Dedifferentiated amniotic fluid mesenchymal stem cell (primary cell): ENCODE results near the gene LCN6.

Experiments
- DNase-seq: peaks from one replicate; pipeline ENCODE4 v3.0.0-alpha.2; 2016; ENCODE audit errors: extremely low spot score

LCN6 gene

GRCh38 chr9:136744773-136745172 is 3.6 kb downstream of the LCN6 start:
- no peak for DNase-seq

- no peak for DNase-seq
These were observed 4.6 kb downstream of the LCN6 start for GRCh38 chr9:136743639-136744211.

- no peak for DNase-seq
These were observed 5.5 kb downstream of the LCN6 start, which contains the start of gene LCN10 for GRCh38 chr9:136742591-136743391. TSS of gene LCN10 (minus strand) at chr9:136742940. CDS start at chr9:136742903, 37 bp downstream.

DNA sequence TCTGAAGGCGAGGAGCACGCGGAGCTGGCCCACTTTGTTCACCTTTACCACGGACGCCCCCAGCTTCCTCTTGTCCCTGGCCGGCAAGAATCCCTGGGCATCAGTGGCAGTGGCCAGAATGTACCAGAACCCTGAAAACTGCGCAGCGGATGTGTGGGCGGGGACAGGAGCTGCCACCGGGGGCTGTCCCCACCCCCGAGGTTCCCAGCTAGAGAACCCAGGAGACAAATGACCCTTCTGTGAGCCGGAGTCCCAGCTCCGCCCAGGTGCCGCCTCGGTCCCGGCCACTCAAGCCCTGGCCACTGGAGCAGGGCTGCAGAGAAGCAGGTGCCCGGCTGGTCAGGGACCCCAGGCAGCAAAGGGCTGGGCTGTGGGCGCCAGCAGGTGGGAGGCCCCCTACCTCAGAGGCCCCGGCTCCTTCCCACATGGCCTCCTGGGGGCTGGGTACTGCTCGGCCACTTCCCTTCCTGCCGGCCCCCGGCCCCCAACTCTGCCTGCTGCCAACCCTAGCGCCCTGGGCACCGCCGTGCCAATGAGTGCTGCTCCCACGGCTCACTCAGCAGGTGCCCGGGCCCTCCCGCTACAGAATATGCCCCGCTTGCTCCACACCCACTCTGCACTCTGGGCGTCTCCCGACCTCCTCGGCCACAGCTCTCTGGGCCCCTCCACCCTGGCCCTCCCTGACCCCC is 6.3 kb downstream of the LCN6 start:
- no peak for DNase-seq

GRCh38 chr9:136740971-136741882 is 7.1 kb downstream of the LCN6 start:
- no peak for DNase-seq

- DNase-seq = no peak
These were observed 7.8 kb downstream of the LCN6 start for GRCh38 chr9:136740491-136740890.

- DNase-seq = no peak
These were observed 8.3 kb downstream of the LCN6 start for GRCh38 chr9:136740069-136740468.

DNA sequence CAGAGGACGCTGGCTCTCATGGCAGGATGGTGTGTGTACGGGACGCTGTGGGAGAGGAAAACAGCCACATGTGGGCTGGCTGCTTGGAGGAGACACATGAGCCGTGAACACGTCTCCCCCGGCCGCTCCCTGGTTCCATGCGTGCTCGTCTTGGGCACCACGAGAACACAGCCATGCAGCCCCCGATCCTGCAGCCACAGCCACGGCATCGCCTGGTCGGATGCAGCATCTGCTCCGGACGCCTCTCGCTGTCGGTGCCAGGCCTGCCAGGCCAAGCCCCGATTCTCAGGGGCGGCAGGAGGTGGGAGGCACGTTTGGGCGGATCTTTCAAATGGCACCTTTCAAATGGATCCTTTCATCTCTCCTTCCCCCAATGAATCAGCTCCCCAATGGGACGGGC is 8.8 kb downstream of the LCN6 start:
- no peak for DNase-seq

DNA sequence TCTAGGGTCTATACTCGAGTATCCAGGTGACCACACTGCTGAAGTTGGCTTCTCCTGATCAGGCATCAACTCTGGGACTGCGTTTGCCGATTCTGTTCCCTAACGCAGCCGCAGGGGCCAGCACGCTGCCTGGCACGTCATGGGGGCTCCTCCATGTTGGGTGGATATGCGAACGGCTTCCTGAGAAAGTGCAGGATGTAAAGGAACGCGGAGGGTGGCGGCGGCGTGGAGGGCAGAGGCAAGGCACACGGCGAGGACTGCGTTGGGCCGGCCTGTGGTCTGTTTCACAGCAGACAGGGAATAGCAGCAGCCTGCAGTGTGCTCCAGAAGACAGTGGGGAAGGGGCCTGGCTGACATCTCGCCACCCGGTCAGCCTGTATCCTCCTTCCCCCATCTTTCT is 9.4 kb downstream of the LCN6 start:
- no peak for DNase-seq

GRCh38 chr9:136735812-136736480 is 12.4 kb downstream of the LCN6 start:
- DNase-seq = no peak

GRCh38 chr9:136734837-136735496 is 13.4 kb downstream of the LCN6 start:
- no peak for DNase-seq

- no peak for DNase-seq
These were observed 14.7 kb downstream of the LCN6 start for GRCh38 chr9:136733611-136734010.

DNA sequence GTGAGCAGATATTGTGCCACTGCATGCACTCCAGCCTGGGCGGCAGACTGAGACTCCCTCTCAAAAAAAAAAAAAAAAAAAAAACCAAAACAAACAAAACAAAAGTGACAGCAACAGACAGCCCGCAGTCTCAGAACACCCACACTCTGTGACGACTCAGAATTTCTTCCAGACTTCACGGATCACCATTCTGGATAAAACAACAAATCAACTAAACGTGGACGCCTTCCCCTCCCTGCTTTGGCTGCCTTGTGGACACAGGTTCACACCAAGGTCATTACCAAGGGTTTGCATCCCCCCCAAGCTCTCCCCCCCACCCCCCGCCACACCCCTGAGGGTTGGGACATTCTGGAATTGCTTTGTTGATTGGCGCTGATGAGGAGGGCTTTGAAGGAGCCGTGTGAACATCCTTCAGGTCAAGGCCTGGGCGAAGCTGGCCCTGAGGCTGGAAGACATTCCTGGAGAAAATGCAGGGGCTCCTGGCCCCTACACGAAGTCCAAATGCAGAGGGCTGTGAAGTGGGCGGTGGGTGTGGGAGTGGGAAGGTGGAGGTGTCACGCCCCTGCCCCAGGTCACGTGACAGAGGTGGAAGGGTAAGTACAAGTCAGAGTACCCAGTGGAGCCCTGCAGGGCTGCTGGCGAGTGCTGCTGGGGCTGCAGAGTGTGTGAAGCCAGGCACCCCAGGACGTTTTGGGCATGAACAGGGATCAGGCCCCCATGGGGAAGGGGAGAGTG is 15.7 kb downstream of the LCN6 start:
- no peak for DNase-seq

- DNase-seq = no peak
These were observed 18.4 kb downstream of the LCN6 start for GRCh38 chr9:136729926-136730325.

GRCh38 chr9:136729144-136729543 is 19.2 kb downstream of the LCN6 start:
- no peak for DNase-seq

DNA sequence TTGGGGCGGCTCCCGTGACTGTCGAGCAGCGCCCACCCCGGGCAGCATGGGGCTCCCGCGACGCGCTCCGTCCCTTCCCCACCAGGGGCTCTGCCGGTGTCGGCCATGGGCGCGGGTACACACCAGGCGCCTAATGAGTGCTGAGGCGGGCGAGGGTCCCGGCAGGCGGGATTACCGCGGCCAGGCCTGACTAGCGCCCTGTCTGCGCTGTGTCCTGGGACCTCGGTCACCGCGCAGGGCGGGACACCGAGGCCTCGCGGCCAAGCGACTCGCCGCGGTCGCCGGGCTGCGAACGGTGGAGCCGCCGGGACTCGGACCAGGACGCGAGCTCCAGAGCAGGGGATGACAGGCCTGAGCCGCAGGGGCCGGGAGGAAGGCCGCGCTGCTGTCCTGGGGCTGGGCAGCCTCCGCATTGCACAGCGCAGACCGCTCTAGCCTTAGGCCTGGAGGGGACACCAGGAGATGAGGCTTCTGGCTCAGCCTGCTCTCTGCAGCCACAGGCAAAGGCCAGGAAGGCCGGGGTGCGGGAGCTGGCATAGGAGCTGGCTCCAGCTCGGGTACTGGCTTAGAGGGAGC is 19.7 kb downstream of the LCN6 start:
- DNase-seq = no peak

DNA sequence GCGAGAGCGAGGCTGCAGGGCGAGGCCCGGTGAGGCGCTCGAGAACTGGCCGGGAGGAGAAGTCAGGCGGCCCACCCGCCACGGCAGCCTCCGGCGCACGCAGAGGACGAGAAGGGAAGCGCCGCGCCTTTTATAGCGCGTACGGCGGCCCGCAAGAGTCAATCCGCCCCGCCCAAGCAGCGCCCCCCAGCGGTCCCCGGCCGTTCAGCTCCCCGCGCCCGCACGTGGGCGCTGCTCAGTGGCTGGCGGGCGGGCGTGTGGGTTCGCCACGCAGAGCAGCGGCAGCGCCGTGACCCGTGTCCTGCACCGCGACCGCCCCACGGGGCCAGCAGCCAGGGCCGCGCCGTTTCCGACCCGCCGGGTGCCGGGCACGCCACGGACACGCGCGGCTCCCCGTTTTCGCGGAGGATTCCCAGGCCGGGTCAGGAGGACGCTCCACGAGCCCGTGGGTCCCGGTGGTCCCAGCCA is 20.2 kb downstream of the LCN6 start:
- DNase-seq = peak; percentile 60

DNA sequence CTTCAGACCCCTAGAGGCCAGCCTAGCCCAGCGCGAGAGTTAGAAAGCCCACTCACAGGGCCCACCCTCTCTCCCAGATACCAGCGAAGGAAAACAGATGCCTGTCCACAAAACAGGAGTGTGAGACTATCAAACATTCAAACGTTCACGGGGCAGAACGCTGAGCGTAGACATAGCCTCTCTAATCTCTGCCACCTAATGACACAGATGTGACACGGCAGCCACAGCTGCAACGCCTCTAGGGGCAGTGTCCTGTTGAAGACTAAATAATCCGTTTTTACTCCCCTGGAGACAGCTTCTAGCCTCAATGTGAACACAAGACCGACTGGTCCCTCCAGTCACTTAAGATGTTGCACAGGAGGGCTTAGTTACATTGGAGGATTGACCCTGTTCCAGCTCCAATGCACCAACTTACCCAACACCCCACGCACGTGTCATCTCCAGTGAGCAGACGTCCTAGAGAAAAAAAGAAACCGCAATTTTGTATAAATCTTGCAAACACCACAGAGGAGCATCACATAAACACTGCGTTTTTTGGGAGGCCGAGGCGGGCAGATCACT is 21.6 kb downstream of the LCN6 start:
- no peak for DNase-seq

GRCh38 chr9:136726118-136726517 is 22.2 kb downstream of the LCN6 start:
- no peak for DNase-seq
